DMS53 treated with DMSO at 0.1 percent for 48 hours (cell line): ENCODE measurements around the gene APH1A.
A peak's percentile ranks its signal among the peaks of the same experiment; 100 is the strongest.
"Not testable (repeated sequence)": the region's sequence is repeated elsewhere in the genome, so short reads cannot be mapped to it uniquely, and the experiment has no call there.

ENCODE experiments used
- DNase-seq: peaks from one replicate; lab custom pipeline; 2025; ENCODE audit not compliant: unreplicated experiment; lab: John Stamatoyannopoulos, UW

The APH1A gene

DNA sequence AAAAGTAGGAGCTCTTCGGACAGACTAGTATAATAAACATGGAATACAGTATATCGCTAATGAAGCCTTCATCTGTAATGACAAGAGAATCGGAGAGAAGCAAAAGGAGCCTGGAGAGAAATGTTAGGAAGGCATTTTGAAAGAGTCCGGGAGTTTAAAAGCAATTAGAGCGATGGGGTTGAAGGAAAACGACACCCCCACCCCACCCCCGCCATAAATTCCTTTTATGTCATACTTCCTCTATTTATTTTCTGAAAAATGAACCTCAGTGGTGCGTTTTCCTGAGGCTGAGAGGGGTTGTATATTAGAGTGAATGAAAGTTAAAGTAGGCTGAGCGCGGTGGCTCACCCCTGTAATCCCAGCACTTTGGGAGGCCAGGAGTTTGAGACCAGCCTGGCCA lies 635 bp upstream of the APH1A start:
- DNase-seq = no peak

DNA sequence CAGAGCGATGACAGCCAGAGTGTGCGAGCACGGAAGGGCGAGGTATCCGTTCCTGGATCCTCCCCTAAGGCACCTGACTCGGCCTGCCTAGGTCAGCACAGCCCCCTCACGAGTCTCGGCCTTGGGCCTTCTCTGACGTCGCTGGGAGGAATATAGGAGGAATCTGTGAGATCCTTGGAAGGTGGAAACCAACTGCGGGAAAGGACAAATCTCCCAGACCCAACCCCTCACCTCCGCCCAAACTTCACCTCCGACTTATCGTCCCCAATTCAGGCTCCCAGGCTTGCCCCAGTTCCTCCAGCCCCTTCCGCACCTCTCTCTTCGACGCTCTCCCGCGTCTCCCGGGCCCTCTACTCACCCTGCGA lies 494 bp downstream of the APH1A start:
- DNase-seq = no peak

DNA sequence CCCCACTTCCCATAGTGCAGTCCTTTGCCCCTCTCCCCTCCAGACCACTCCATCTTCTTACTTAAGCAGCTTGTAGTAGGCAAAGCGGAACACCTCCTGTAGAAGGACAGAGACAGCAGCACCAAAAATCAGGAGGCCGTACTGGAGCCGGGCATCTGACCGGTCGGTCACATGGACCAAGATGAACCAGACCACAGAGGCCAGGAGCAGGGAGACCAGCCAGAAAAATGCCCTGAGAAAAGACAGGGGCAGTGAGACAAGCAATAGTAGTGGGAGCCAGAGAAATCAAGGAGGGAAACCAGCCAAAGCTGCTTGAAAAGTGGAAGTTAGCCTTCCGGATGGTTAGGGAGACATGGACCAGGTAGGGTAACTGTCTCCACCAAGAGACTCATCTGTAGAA lies 920 bp downstream of the APH1A start:
- no peak for DNase-seq

DNA sequence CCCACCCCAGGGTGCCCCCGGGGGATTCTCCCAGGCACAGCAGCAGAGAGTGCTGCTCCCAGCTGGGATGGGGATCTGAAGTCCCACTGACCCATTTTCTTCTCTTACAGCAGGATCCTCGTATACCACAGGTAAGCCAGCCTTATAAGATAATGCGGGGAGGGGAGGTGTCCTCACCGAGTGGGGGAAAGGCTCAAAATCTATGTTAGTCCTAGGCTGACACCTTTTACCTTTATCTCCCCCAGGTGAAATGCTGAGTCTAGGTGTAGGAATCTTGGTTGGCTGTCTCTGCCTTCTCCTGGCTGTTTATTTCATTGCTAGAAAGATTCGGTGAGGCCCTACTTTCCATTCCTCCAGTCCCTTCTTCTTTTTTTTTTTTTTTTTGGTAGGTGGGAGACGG lies 5.3 kb downstream of the APH1A start:
- no peak for DNase-seq

- no peak for DNase-seq
Measured at GRCh38 chr1:150262388-150263320, 6.2 kb downstream of the APH1A start.

- no peak for DNase-seq
Measured at GRCh38 chr1:150261367-150261766, 7.4 kb downstream of the APH1A start.

DNA sequence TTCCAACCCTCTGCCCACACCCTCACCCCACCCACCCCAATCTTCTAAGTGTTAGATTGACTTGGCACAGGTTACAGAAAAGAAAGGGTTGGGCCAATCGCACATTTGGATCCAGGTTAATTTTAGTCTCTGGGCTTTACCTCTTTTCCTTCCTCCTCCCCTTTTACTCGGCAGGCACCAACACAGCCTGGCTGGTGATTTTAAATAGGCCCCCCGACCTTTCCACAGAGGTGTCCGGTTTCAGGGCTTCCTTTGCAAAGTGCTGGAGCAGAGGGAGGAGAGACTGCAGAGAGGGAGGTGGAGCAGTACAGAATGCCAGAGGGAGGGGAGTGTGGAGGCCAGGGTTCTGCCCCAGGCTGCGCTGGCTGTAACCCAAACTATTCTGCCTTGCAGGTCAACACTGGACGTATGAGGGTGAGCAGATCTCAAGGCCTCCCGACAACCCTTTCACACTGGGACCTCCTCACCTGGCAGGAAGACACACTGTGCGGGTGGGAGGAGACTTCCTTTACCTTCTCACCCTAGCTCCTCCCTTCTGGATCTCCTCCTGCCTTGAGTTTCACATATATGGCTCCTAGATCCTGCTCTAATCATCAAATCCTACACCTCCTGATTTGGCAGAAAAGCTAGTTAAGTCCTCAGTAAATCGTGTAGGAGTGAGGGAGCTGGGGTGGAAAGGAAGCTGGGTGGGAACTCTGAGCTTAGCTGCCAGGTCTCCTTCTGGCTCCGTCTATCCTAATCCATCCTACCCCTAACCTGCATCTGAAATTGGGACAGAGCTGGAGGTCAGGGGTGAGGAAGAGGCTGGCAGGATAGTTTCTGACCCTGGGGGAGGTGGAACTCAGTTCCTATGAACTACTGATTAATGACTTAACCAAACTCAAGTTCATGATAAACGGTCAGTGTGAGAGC lies 8.8 kb downstream of the APH1A start:
- no peak for DNase-seq

- DNase-seq = no peak
Measured at GRCh38 chr1:150259217-150259616, 9.6 kb downstream of the APH1A start.

- no peak for DNase-seq
Measured at GRCh38 chr1:150257624-150258585, 10.9 kb downstream of the APH1A start, which contains the start of gene CA14. Gene CA14 (plus strand): TSS chr1:150257774. CDS start chr1:150258129, 355 bp downstream.

- no peak for DNase-seq
Measured at GRCh38 chr1:150256554-150257341, 12.1 kb downstream of the APH1A start.

GRCh38 chr1:150256198-150256553 lies 12.6 kb downstream of the APH1A start:
- DNase-seq = no peak

DNA sequence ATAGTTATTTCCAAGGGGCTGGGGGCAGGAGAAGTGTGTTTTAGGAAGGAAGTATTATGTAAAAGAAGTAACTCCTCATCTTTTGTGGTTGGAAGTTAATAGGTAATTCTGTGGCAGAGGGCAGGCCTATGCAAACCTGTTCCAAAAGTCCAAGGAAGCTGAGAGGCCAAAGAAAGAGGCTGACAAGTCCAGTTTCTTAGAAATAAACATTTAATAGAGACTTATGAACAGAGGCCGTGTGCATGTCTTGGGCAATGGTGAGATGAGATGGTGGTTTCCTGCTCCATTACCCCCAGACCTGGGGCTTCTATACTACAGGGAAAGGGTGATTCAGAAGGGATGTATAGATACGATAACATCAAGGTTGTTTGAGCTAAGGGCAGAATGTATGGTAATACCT lies 18.9 kb downstream of the APH1A start:
- DNase-seq = no peak

DNA sequence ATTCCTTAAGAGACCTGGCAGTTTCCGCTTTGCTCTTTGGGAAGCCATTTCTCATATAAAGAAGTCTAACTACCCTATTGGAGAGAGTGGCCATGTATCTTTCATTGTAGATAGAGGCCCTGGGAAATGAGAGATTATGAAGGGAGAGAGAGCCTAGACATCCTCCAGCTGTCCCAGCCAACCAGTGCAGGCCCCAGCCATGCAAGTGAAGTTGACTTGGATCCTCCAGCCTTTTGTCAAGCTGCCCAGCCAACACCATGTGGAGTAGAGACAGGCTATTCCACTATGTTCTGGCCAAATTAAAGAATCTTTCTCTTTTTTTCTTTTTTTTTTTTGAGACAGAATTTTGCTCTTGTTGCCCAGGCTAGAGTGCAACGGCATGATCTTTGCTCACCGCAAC lies 25.8 kb downstream of the APH1A start:
- DNase-seq = no peak

- DNase-seq = no peak
Measured at GRCh38 chr1:150237746-150238145, 31.1 kb downstream of the APH1A start.

GRCh38 chr1:150237176-150237575 lies 31.6 kb downstream of the APH1A start:
- not testable (repeated sequence) for DNase-seq

DNA sequence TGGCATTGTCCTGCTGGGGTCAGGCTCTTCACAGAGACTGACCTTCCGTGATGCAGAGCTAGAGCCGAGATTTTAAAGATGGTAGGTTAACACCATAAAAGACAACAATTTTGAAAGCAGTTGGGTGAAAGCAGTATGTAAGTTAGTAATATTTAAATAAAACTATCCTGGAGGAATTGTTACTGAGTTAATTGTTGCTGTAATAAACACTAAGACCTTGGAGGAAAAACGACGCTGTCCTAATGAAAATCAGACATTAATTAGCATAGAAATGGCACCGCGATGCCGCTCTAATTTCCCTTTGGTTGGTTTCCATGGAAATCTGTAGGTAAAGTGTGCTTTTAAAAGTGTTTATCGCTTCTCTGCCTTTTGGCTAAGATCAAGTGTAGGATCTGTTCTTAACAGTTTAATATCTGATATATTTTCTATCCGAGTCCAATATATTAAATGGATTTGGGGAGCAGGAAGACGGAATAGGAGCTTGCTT lies 32.2 kb downstream of the APH1A start:
- DNase-seq = no peak

GRCh38 chr1:150235852-150236613 lies 32.8 kb downstream of the APH1A start, which contains the start of gene ANP32E:
Gene ANP32E (minus strand): TSS chr1:150236112. CDS start chr1:150235786, 326 bp downstream.
- peak; percentile 98 for DNase-seq

- no peak for DNase-seq
Measured at GRCh38 chr1:150235294-150235851, 33.4 kb downstream of the APH1A start.
